Neural cell (in vitro differentiated cells): ENCODE measurements around the gene MRPL11. TPM values are rescaled to one million over a fixed set of nuclear protein-coding genes. Genes with fewer than 3 reads are reported as not detected.
A peak's percentile ranks its signal among the peaks of the same experiment; 100 is the strongest.
"Not testable (repeated sequence)": the region's sequence is repeated elsewhere in the genome, so short reads cannot be mapped to it uniquely, and the experiment has no call there.

ENCODE experiments used
- H2AFZ ChIP-seq: fragments of 200-600, 300-800 bp; sonication (generic), shearing (Covaris generic); 2 replicates; pipeline ENCODE4 v1.6.0; 2014; ENCODE audit warnings: low read depth, mild to moderate bottlenecking, antibody characterized with exemption, low read length, moderate library complexity
- H3F3A ChIP-seq: fragments of 200-600 bp; shearing (Covaris generic); 2 replicates; pipeline ENCODE4 v1.6.1; 2016; ENCODE audit warnings: mild to moderate bottlenecking, moderate library complexity, mixed read lengths, antibody characterized with exemption, low read length; ENCODE audit not compliant: insufficient read depth, poor library complexity, severe bottlenecking
- H3K27ac ChIP-seq: fragments of 200-600, 300-800 bp; sonication (generic), shearing (Covaris generic); 2 replicates; pipeline ENCODE4 v1.5.1; 2014; ENCODE audit warnings: mild to moderate bottlenecking, low read length, moderate library complexity
- H3K27me3 ChIP-seq: fragments of 300-800, 200-600 bp; sonication (generic), shearing (Covaris generic); 2 replicates; pipeline ENCODE4 v1.6.0; 2014; ENCODE audit warnings: mild to moderate bottlenecking, low read depth, low read length, moderate library complexity; ENCODE audit not compliant: insufficient read depth
- H3K36me3 ChIP-seq: fragments of 300-800, 200-600 bp; sonication (generic), shearing (Covaris generic); 2 replicates; pipeline ENCODE4 v1.5.1; 2014; ENCODE audit warnings: mild to moderate bottlenecking, antibody characterized with exemption, low read length, moderate library complexity; ENCODE audit not compliant: insufficient read depth
- H3K4me2 ChIP-seq: fragments of 300-800, 200-600 bp; sonication (generic), shearing (Covaris generic); 2 replicates; pipeline ENCODE4 v1.6.0; 2014; ENCODE audit warnings: mild to moderate bottlenecking, low read length
- H3K4me3 ChIP-seq: fragments of 300-800, 200-600 bp; sonication (generic), shearing (Covaris generic); 2 replicates; pipeline ENCODE4 v1.5.1; 2014; ENCODE audit warnings: mild to moderate bottlenecking, low read length, moderate library complexity
- H3K79me2 ChIP-seq: fragments of 200-600 bp; shearing (Covaris generic); replicated peaks from 2 replicates; pipeline ENCODE4 v1.6.0; 2014; ENCODE audit warnings: mild to moderate bottlenecking, low read length, moderate library complexity; ENCODE audit not compliant: insufficient read depth
- H3K9ac ChIP-seq: fragments of 300-800, 200-600 bp; sonication (generic), shearing (Covaris generic); 2 replicates; pipeline ENCODE4 v1.6.1; 2016; ENCODE audit warnings: mild to moderate bottlenecking, low read length, mixed read lengths
- H3K9me2 ChIP-seq: fragments of 200-600 bp; shearing (Covaris generic); 2 replicates; pipeline ENCODE4 v1.6.1; 2016; ENCODE audit warnings: mild to moderate bottlenecking, low read length, mixed read lengths; ENCODE audit not compliant: insufficient read depth
- H3K9me3 ChIP-seq: fragments of 200-600, 300-800 bp; sonication (generic), shearing (Covaris generic); 2 replicates; pipeline ENCODE4 v1.6.1; 2016; ENCODE audit warnings: mild to moderate bottlenecking, mixed run types, low read length, moderate library complexity, mixed read lengths
- H4K20me1 ChIP-seq: fragments of 200-600 bp; shearing (Covaris generic); 2 replicates; pipeline ENCODE4 v1.6.1; 2016; ENCODE audit warnings: mild to moderate bottlenecking, mixed run types; ENCODE audit not compliant: insufficient read depth
- CTCF ChIP-seq: fragments of 450-650 bp; IDR thresholded peaks from 2 replicates; pipeline ENCODE4 v1.5.1; 2014; ENCODE audit warnings: antibody characterized with exemption, mild to moderate bottlenecking, moderate library complexity; ENCODE audit not compliant: poor library complexity, severe bottlenecking
- EP300 ChIP-seq: fragments of 450-650 bp; conservative IDR thresholded peaks from 2 replicates; pipeline ENCODE4 v1.6.1; 2014; ENCODE audit warnings: antibody characterized with exemption, mild to moderate bottlenecking, moderate library complexity; ENCODE audit not compliant: poor library complexity, severe bottlenecking
- EZH2 ChIP-seq: fragments of 200-600, 300-800 bp; shearing (Covaris generic), sonication (generic); IDR thresholded peaks from 2 replicates; pipeline ENCODE4 v1.6.1; 2014; ENCODE audit warnings: antibody characterized with exemption, low read length, borderline replicate concordance, mild to moderate bottlenecking; ENCODE audit not compliant: insufficient read depth, poor library complexity, severe bottlenecking
- MXI1 ChIP-seq: fragments of 450-650 bp; conservative IDR thresholded peaks from 2 replicates; pipeline ENCODE4 v1.6.1; 2014; ENCODE audit warnings: antibody characterized with exemption, mild to moderate bottlenecking; ENCODE audit not compliant: poor library complexity, severe bottlenecking
- POLR2AphosphoS5 ChIP-seq: IDR thresholded peaks from 2 replicates; pipeline ENCODE4 v1.6.1; 2012
- RAD21 ChIP-seq: fragments of 450-650 bp; conservative IDR thresholded peaks from 2 replicates; pipeline ENCODE4 v1.6.1; 2014; ENCODE audit warnings: antibody characterized with exemption, mild to moderate bottlenecking, moderate library complexity
- REST ChIP-seq: IDR thresholded peaks from 2 replicates; pipeline ENCODE4 v1.6.1; 2012; ENCODE audit warnings: borderline replicate concordance
- SMC3 ChIP-seq: fragments of 450-650 bp; conservative IDR thresholded peaks from 2 replicates; pipeline ENCODE4 v1.6.1; 2014; ENCODE audit warnings: antibody characterized with exemption, mild to moderate bottlenecking, moderate library complexity; ENCODE audit not compliant: poor library complexity
- TAF1 ChIP-seq: IDR thresholded peaks from 2 replicates; pipeline ENCODE4 v1.6.1; 2012; ENCODE audit warnings: low read depth
- polyA plus RNA-seq: library from polyadenylated mRNA; depleted of rRNA; stranded (reverse); fragments of >200 nt; gene quantifications from 2 replicates; pipeline ENCODE4 v1.2.3, GENCODE V29; 2014

MRPL11 gene
- polyA plus RNA-seq, 1 donor from 2014 or later: 50.9 TPM

DNA sequence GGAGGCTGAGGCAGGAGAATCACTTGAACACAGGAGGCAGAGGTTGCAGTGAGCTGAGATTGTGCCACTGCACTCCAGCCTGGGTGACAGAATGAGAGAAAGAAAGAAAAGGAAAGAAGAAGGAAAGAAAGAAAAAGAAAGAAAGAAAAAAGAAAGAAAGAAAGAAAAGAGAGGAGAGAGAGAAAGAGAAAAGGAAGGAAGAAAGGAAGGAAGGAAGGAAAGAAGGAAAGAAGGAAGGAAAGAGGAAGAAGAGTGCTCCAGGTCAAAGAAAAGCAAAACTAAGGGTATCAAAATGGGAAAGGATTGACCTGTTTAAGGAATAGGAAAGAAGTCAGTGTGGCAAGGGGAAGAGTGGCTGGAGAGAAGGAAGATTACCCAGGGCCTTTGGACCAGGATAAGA lies 7.4 kb downstream of the MRPL11 start:
- not testable (repeated sequence) for H3F3A ChIP-seq, H3K79me2 ChIP-seq, H3K9me2 ChIP-seq, H2AFZ ChIP-seq, H3K36me3 ChIP-seq, H3K27ac ChIP-seq, H3K9me3 ChIP-seq, H3K9ac ChIP-seq, H3K4me3 ChIP-seq, H3K27me3 ChIP-seq, H4K20me1 ChIP-seq, H3K4me2 ChIP-seq

DNA sequence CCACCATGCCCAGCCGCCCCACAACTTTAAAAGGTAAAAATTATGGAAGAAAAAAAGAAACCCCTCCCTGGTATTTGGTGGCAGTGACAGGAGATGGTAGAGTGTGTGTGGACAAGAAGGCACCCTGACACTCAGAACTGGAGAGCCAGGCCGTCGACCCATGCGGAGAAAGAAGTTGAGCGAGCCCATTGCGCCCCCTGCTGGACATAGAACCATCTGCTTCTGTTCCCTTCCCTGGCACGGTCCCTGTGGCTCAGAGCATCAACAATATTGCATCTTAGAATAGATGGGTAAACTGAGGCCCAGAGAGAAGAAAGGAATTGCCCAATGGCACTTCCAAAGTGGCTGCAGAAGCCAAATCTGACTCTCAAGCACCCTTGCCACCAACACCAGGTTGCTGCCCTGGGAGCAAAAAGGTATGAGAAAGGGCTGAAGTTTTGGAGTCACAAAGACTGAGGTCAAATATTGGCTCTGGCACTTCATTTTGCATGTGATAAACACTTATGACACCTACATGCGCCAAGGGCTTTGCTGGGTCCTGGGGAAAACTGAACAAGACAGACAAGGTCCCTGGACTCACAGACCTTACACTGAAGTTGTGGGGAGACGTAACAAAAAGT lies 8.6 kb downstream of the MRPL11 start:
- Histone ChIP-seq H3K79me2 (no peaks in the 10 kb centered on the region), H2AFZ (no peak overlapping the region), H3K36me3 (no peaks in the 10 kb centered on the region), H4K20me1 (no peaks in the 10 kb centered on the region), H3K27me3 (no peaks in the 10 kb centered on the region), H3K9me3 (no peaks in the 10 kb centered on the region), H3K4me2 (no peak overlapping the region), H3K9me2 (no peaks in the 10 kb centered on the region), H3K27ac (no peak overlapping the region), H3F3A (no peaks in the 10 kb centered on the region), H3K4me3 (no peak overlapping the region), H3K9ac (no peak overlapping the region)
- TF ChIP-seq MXI1 (peak; percentile 30), SMC3 (peak; percentile 98), CTCF (peak; percentile 92), POLR2AphosphoS5 (no peak), TAF1 (no peak), RAD21 (peak; percentile 96), REST (no peak), EP300 (no peak), EZH2 (no peak)

- no peaks in the 10 kb centered on the region for H3K9me2 ChIP-seq
- H3K27ac ChIP-seq: no peak overlapping the region
- H3K4me2 ChIP-seq: no peak overlapping the region
- H3K79me2 ChIP-seq: no peaks in the 10 kb centered on the region
- H3K4me3 ChIP-seq: no peak overlapping the region
- no peaks in the 10 kb centered on the region for H3K9me3 ChIP-seq
- no peak overlapping the region for H2AFZ ChIP-seq
- H3K9ac ChIP-seq: no peak overlapping the region
- no peak for TF ChIP-seq MXI1
- no peak for TF ChIP-seq SMC3
- H3K27me3 ChIP-seq: no peaks in the 10 kb centered on the region
- H3K36me3 ChIP-seq: no peaks in the 10 kb centered on the region
- no peaks in the 10 kb centered on the region for H3F3A ChIP-seq
- no peaks in the 10 kb centered on the region for H4K20me1 ChIP-seq
Observed at GRCh38 chr11:66428933-66429332, 9.7 kb downstream of the MRPL11 start.
